K562 (cell line): ENCODE measurements around the gene TGFB2. TPM values are rescaled to one million over a fixed set of nuclear protein-coding genes. Genes with fewer than 3 reads are reported as not detected.

Experiments used
- ATAC-seq: fragments of 200-7000 bp; cut with Tn5 transposase; 3 replicates; pipeline ENCODE4 v1.9.1; 2020; ENCODE audit warnings: moderate library complexity
- BruUV-seq: library from RNA; stranded (reverse); fragments of 400-500 nt; replicated peaks from 2 replicates; lab custom pipeline; 2021; lab: Mats Ljungman, UMichigan
- CTCF ChIA-PET: fragments of 300-600 bp; formaldehyde crosslinking; extraction: SDS; loops from one replicate; lab custom pipeline; 2021; ENCODE audit warnings: low intra/inter-chr PET ratio; lab: Yijun Ruan, JAX
- POLR2A ChIA-PET: fragments of 300-600, 350-650 bp; sonication (Branson Sonifier 250); formaldehyde crosslinking; extraction: SDS; loops from one replicate; lab custom pipeline; 2021; ENCODE audit warnings: antibody characterized with exemption, inconsistent platforms; lab: Yijun Ruan, JAX
- DNase-seq, 4 experiments: peaks; one replicate each; pipeline versions ENCODE4 v3.0.0 to v3.0.0-alpha.2; 2011 to 2018; ENCODE audit warnings: low spot score in 3 of 4, mixed read lengths in 3 of 4; ENCODE audit errors: extremely low read depth in 1 of 4
- FAIRE-seq: peaks from 2 replicates; lab custom pipeline; 2011; peaks lifted over from hg19 to GRCh38; lab: Jason Lieb, UNC
- H2AFZ ChIP-seq: 2 replicates; pipeline ENCODE4 v1.6.0; 2011; ENCODE audit warnings: low read depth, low read length, control low read depth, inconsistent platforms
- H3K27ac ChIP-seq: fragments of 200-600 bp; 3 replicates; pipeline ENCODE4 v1.8.0; 2011; ENCODE audit warnings: low read depth, mild to moderate bottlenecking, control low read depth, inconsistent platforms, low read length, moderate library complexity, mixed read lengths; ENCODE audit errors: extremely low read depth
- H3K27me3 ChIP-seq, 2 experiments: fragments of 300-600 bp in 1 of 2; 2 replicates in 1 of 2; 3 replicates in 1 of 2; pipeline versions ENCODE4 v1.6.0 to v1.8.0; 2011; ENCODE audit warnings: inconsistent platforms in 2 of 2, low read length in 2 of 2, mild to moderate bottlenecking in 1 of 2, mixed read lengths in 1 of 2, moderate library complexity in 1 of 2; ENCODE audit not compliant: control insufficient read depth in 2 of 2, insufficient read depth in 2 of 2
- H3K36me3 ChIP-seq: fragments of 300-600 bp; 3 replicates; pipeline ENCODE4 v1.8.0; 2011; ENCODE audit warnings: mild to moderate bottlenecking, low read length, inconsistent platforms; ENCODE audit not compliant: control insufficient read depth, insufficient read depth
- H3K4me1 ChIP-seq, 2 experiments: fragments of 200-600 bp in 1 of 2; replicated peaks in 1 of 2; 2 replicates in 1 of 2; 3 replicates in 1 of 2; pipeline versions ENCODE4 v1.5.1 to v1.8.0; 2011; ENCODE audit warnings: inconsistent platforms in 2 of 2, low read length in 2 of 2, mild to moderate bottlenecking in 1 of 2, mixed read lengths in 1 of 2, moderate library complexity in 1 of 2; ENCODE audit not compliant: control insufficient read depth in 2 of 2, insufficient read depth in 2 of 2
- H3K4me2 ChIP-seq: 2 replicates; pipeline ENCODE4 v1.6.1; 2011; ENCODE audit warnings: low read length, control low read depth, inconsistent platforms, mixed read lengths; ENCODE audit not compliant: insufficient read depth
- H3K4me3 ChIP-seq: fragments of 200-600 bp; sonication (generic), shearing (Covaris generic); 2 replicates; pipeline ENCODE4 v1.5.1; 2016; ENCODE audit warnings: control low read depth, inconsistent platforms
- H3K79me2 ChIP-seq: fragments of 200-600 bp; 3 replicates; pipeline ENCODE4 v1.8.0; 2011; ENCODE audit warnings: low read length, inconsistent platforms; ENCODE audit not compliant: control insufficient read depth, insufficient read depth
- H3K9ac ChIP-seq, 2 experiments: 2 replicates each; pipeline versions ENCODE4 v1.6.0 to v1.6.1; 2011; ENCODE audit warnings: low read depth in 2 of 2, low read length in 2 of 2, control low read depth in 1 of 2, inconsistent platforms in 1 of 2, mild to moderate bottlenecking in 1 of 2, mixed read lengths in 1 of 2; ENCODE audit not compliant: insufficient read depth in 1 of 2
- H3K9me1 ChIP-seq: one replicate; pipeline ENCODE4 v1.6.0; 2011; ENCODE audit warnings: inconsistent platforms, mild to moderate bottlenecking, low read length, moderate library complexity; ENCODE audit not compliant: control insufficient read depth, insufficient read depth
- H3K9me3 ChIP-seq: replicated peaks from 2 replicates; pipeline ENCODE4 v1.5.1; 2011; ENCODE audit warnings: low read depth, low read length, inconsistent platforms; ENCODE audit not compliant: control insufficient read depth, insufficient read depth
- H4K20me1 ChIP-seq: replicated peaks from 2 replicates; pipeline ENCODE4 v1.6.1; 2011; ENCODE audit warnings: low read length, inconsistent platforms, mixed read lengths; ENCODE audit not compliant: control insufficient read depth, insufficient read depth
- POLR2AphosphoS5 ChIP-seq: IDR thresholded peaks from 2 replicates; pipeline ENCODE4 v1.6.1; 2011; ENCODE audit warnings: mild to moderate bottlenecking, low read depth, low read length, moderate library complexity; ENCODE audit not compliant: control insufficient read depth, insufficient read depth
- PURB ChIP-seq: sonication (generic); formaldehyde crosslinking; IDR thresholded peaks from 2 replicates; pipeline ENCODE4 v1.9.0; 2021; ENCODE audit warnings: low read depth, mild to moderate bottlenecking, missing genetic modification reagents
- RB1 ChIP-seq: fragments of 450-650 bp; IDR thresholded peaks from 2 replicates; pipeline ENCODE4 v1.6.1; 2017; ENCODE audit warnings: low read depth, mild to moderate bottlenecking
- SMARCA4 ChIP-seq: fragments of 450-650 bp; IDR thresholded peaks from 2 replicates; pipeline ENCODE4 v1.6.1; 2016
- WGBS: fragments of 100-300 bp; shearing (Covaris generic); methylation state at CpG from one replicate; pipeline ENCODE4 v1.1.6; 2016; ENCODE audit warnings: low coverage, mixed read lengths; ENCODE audit not compliant: insufficient coverage; ENCODE audit errors: missing lambda C conversion rate; 5-methylcytosine and 5-hydroxymethylcytosine counted together
- in situ Hi-C: fragments of 300-500 bp; cut with MboI; formaldehyde crosslinking; loops from 4 replicates; pipeline ENCODE4 v1.15.0; 2018; ENCODE audit warnings: inconsistent platforms, mixed read lengths
- intact Hi-C: fragments of 100-400 bp; cut with micrococcal nuclease; formaldehyde crosslinking; loops from 2 replicates; pipeline ENCODE4 v1.14.2; 2022
- polyA plus RNA-seq, 8 experiments: library from polyadenylated mRNA; depleted of rRNA in 4 of 8; stranded (reverse) in 5 of 8; unstranded in 3 of 8; fragments of >200 nt; fragmentation: Nextera tagmentation in 2 of 8; fragmentation: Illumina TruSeq in 1 of 8; extraction: Ambion mirVana in 2 of 8; extraction: Trizol in 1 of 8; gene quantifications; 2 replicates each; pipeline versions ENCODE4 v1.2.1 to v1.2.3, GENCODE V29; 2011 to 2014; ENCODE audit warnings: inconsistent platforms in 1 of 8, missing spikeins in 1 of 8
- total RNA-seq, 7 experiments: library from RNA; depleted of rRNA in 6 of 7; stranded (reverse); fragments of >200 nt in 6 of 7; fragmentation: Illumina TruSeq in 2 of 7; extraction: Trizol in 2 of 7; gene quantifications; 2 replicates each; pipeline versions ENCODE4 v1.2.1 to v1.2.3, GENCODE V29; 2011 to 2021; ENCODE audit warnings: low replicate concordance in 1 of 7

TGFB2 gene
- total and polyA plus RNA-seq, 9 of the 15 experiments (the other 6 are each of a cell fraction or from before 2014, with no cell fraction given): 0.03 to 0.41 (median 0.11) TPM; not detected in 3

DNA sequence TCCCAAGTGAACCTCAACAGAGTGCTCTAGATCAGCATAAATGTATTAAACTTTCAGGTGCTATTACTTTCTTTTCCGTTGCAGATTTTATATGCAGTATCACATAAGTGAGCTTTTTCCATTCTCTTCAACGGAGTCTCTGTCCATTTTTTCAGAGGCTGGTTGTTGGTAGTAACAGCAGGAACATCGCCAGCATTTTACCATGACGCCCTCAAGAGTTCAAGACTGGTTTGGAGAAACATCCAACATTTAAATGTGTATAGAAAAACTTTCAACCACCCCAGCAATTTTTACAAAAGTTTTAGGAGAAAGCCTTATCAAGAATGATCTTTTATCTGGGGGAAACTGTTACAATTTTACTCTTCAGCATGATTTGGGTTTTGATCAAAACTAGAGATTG, 117.0 kb downstream of the TGFB2 start (continued):
- TF ChIP-seq RB1: no peak
- no peak for TF ChIP-seq POLR2AphosphoS5

DNA sequence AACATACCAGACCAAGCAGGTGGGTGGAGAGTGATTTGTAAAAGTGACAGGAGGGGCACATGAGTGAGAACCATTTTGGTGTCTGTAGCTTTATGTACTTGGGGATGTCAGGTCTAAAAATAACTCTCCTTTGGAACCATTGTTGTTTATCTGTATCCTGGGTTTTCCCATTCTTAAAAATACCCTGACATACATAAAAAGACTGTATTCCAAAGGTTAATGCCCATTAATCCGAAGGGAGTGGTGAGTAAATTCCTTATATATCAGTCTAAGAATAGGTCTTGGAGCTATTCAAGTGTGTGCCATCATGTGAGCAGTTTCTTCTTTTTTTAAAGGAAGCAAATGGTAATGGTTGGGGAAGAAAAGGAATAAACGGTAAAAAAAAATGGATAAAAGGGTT, 117.5 kb downstream of the TGFB2 start:
- DNase-seq (no peak), FAIRE-seq (no peak), ATAC-seq (no peak)
- Histone ChIP-seq H4K20me1 (no peaks in the 10 kb centered on the region), H3K27me3 (0 out of 5 replicates have a peak, but pooled peaks cover 0 to 4% of the 10 kb centered on the region in 2 experiments), H3K36me3 (no peaks in the 10 kb centered on the region), H3K9me3 (no peaks in the 10 kb centered on the region), H3K27ac (no peak overlapping the region), H3K4me3 (no peak overlapping the region), H3K4me1 (no peaks in the 10 kb centered on the region; a peak in 1 of 5 replicates), H3K9ac (no peak overlapping the region), H3K4me2 (no peak overlapping the region), H2AFZ (no peak overlapping the region), H3K9me1 (no peaks in the 10 kb centered on the region), H3K79me2 (no peaks in the 10 kb centered on the region)
- WGBS: 0% methylated on average over 1 of the region's 2 CpGs
- ChIA-PET CTCF (no interaction called here), POLR2A (no interaction called here)
- BruUV-seq: no TSS peak
- intact Hi-C loops (loop anchor here (5.0 kb wide), 1 partner anchor 125 kb away; no protein-coding TSS in a partner anchor), in situ Hi-C loops (no loop called here)
- no peak for TF ChIP-seq PURB (CRISPR knock-in tag)
- no peak for TF ChIP-seq SMARCA4
